GM13976 (cell line): Measurements from ENCODE around the gene C1orf174.
"Not testable (repeated sequence)": the region's sequence is repeated elsewhere in the genome, so short reads cannot be mapped to it uniquely, and the experiment has no call there.

ENCODE experiments used
- DNase-seq: peaks from one replicate; pipeline ENCODE4 v3.0.0; 2012; ENCODE audit warnings: low spot score
- in situ Hi-C: fragments of 300-500 bp; cut with MboI; formaldehyde crosslinking; loops from one replicate; pipeline ENCODE4 v1.12.0; 2022; ENCODE audit warnings: low sequenced_read_pairs, mixed read lengths, inconsistent platforms; ENCODE audit not compliant: unreplicated experiment
- TF ChIP-seq, protein P1 (sequence below): IDR thresholded peaks from 2 replicates; pipeline ENCODE4 v1.5.1; 2012; ENCODE audit warnings: borderline replicate concordance, mild to moderate bottlenecking; ENCODE audit not compliant: insufficient read depth; ENCODE audit errors: extremely low read depth, missing control alignments, control extremely low read depth

C1orf174 gene

DNA sequence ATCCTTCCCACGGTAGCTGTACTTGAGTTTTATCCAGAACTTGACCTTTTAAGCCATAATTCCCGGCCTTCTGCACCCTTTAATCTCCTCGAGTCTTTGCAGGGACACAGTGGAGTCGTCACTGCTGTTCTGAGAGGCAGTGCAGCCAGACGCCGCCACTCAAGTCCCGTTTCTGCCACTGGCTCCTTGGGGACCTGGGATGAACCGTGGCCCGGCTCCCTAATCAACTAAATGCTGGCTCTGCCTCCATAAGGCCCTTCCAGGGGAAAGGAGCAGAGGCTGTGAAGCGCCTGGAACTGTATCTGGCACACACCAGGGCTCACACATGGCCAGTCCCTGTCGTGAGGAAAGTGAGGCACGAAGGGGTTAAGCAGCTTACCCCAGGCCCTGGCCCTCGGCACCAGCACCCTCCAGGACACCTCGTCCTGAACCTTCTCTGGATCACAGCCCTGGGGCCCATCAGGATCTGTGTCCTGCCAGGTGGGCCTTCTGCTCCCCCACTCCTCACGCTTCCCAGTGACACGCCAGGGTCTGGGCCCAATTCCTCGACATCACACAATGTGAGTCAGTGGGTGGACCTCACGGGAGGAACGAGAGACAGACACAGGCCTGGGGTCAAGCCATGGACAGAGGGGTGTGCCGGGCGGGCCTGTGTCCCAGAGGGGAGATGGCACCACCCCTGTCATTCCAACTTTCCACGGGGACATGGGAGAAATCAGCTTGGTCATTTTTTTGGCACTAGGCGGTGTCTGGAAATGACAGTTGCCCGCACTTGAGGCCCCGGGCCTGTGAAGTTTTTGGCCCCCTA, 23.5 kb upstream of the C1orf174 start:
- in situ Hi-C loops, result loop anchor here (25.0 kb wide), 1 partner anchor 889 kb away; no protein-coding TSS in a partner anchor
- no peak for DNase-seq
- TF ChIP-seq, protein P1, sequence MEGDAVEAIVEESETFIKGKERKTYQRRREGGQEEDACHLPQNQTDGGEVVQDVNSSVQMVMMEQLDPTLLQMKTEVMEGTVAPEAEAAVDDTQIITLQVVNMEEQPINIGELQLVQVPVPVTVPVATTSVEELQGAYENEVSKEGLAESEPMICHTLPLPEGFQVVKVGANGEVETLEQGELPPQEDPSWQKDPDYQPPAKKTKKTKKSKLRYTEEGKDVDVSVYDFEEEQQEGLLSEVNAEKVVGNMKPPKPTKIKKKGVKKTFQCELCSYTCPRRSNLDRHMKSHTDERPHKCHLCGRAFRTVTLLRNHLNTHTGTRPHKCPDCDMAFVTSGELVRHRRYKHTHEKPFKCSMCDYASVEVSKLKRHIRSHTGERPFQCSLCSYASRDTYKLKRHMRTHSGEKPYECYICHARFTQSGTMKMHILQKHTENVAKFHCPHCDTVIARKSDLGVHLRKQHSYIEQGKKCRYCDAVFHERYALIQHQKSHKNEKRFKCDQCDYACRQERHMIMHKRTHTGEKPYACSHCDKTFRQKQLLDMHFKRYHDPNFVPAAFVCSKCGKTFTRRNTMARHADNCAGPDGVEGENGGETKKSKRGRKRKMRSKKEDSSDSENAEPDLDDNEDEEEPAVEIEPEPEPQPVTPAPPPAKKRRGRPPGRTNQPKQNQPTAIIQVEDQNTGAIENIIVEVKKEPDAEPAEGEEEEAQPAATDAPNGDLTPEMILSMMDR, result no peak

DNA sequence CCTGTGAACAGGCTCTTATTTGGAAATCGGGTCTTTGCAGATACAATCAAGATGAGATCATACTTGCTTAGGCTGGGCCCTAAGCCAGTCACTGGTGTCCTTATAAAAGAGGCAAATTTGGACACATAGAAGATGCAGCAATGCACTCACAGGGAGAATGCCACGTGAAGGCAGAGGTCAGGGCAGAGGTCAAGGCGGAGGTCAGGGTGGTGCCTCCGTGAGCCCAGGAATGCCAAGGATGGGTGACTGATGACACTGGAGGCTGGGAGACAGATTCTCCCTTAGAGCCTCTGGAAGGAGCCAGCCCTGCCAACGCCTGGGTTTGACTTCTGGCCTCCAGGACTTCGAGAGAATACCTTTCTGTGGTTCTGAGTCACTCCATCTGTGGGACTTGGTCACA, 22.8 kb upstream of the C1orf174 start:
- TF ChIP-seq, protein P1, result no peak
- in situ Hi-C loops, result loop anchor here (25.0 kb wide), 1 partner anchor 889 kb away; no protein-coding TSS in a partner anchor
- DNase-seq, result no peak

DNA sequence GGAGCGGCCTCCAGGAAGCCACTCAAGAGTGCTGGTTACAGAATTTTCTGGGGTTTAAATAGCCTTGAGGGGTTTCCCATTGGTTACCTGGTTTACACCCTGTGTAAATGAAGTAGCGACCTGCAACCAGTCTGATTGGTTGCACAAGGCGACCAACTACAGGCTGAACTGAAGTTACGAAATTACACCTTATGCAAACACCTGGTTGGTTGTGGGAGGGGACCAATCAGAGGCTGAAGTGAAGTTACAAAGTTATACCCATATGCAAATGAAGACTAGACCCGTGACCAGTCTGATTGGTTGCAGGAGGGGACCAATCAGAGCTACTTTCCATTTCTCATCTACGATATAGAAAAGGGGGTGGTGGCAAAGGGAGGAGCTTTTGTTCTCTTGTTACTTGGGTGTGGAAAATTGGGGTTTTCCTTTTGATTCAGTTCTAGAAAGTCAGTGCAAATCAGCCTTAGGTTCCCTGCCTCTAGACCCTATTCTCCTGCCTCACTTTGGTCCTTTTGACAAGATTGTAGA, 22.2 kb upstream of the C1orf174 start:
- DNase-seq, result no peak
- TF ChIP-seq, protein P1, result no peak
- in situ Hi-C loops, result loop anchor here (25.0 kb wide), 1 partner anchor 890 kb away; no protein-coding TSS in a partner anchor

DNA sequence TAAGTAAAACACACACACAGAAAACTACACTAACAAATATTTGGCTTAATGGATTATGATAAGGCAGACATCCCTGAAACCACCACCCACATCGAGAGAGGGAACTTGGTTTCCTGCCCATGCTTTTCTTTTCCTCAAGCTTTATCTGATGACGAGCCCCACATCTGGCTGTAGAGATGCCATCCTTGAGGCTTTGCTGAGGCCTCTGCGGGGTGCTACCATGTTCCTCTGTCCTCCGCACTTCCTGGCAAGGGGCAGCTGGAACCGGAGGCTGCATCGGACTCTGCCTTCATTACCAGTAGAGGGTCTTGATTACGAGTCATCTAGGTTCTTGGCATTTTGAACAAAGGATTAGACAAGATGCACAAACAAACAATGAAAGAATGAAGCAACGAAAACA, 21.7 kb upstream of the C1orf174 start:
- DNase-seq, result no peak
- in situ Hi-C loops, result loop anchor here (25.0 kb wide), 1 partner anchor 891 kb away; no protein-coding TSS in a partner anchor
- TF ChIP-seq, protein P1, result no peak

DNA sequence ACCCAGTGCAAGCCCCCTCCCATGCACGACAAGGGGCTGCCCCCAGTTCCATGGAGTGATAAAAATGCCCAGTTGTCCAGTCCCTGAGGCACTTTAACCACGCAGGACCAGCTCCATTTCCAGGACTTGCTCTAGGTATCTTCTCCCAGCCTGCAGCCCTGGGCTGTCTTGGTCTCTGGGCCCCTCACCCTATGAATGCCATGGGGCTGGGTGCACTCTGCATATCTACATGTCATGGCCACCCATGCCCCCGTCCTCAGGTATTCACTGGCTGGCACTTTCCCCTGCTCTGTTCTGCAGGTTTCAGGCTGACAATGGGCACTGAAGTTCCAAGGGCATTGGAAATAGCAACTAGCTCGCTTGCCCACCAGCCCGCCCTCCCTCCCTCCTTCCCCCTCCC, 19.6 kb upstream of the C1orf174 start:
- TF ChIP-seq, protein P1, result no peak
- no peak for DNase-seq
- in situ Hi-C loops, result loop anchor here (25.0 kb wide), 1 partner anchor 893 kb away; no protein-coding TSS in a partner anchor

DNA sequence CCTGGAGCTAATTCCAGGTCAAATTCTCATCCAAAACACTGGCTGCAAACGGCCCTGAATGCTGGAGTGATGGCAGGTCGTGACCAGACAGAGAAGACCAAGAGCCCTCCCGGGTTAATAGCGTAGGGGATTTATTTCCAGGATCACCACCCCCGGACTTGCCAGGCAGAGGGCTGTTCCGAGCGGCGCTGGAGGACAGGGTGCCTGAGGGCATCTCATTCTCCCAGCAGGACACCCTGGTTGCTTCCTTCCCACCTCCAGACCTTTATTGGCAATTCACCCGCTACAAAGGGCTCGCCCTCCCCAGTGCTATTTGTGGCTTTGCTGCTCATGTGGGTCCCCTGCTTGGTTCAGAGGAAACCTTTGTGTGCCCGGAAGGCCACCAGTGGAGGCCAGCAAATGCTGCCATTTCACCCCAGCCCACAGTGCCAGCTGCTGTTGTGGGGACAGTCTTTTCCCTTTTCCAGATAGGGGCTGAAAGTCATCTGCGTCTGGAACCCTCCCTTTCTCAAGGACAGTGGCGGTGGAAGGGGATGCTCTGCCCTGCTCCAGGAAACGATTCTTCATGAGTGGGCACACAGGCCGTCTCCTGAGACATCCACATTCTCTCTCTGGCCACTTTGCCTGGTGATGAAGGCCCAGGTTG, 19.0 kb upstream of the C1orf174 start:
- in situ Hi-C loops, result loop anchor here (25.0 kb wide), 1 partner anchor 893 kb away; no protein-coding TSS in a partner anchor
- TF ChIP-seq, protein P1, result no peak
- no peak for DNase-seq

DNA sequence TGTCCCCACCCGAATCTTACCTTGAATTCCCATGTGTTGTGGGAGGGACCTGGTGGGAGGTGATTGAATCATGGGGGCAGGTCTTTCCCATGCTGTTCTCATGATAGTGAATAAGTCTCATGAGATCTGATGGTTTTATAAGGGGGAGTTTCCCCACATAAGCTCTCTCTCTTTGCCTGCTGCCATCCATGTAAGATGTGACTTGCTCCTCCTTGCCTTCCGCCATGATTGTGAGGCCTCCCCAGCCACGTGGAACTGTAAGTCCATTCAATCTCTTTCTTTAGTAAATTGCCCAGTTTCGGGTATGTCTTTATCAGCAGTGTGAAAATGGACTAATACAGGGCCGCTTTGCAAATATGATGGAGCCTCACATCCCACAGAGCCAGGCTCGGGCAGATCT, 18.3 kb upstream of the C1orf174 start:
- not testable (repeated sequence) for DNase-seq
- in situ Hi-C loops, result loop anchor here (25.0 kb wide), 1 partner anchor 894 kb away; no protein-coding TSS in a partner anchor
